H1 (cell line): Measurements from ENCODE around the gene PCDHB16. TPM values are rescaled to one million over a fixed set of nuclear protein-coding genes. Genes with fewer than 3 reads are reported as not detected.
"Not testable (repeated sequence)": the region's sequence is repeated elsewhere in the genome, so short reads cannot be mapped to it uniquely, and the experiment has no call there.

Source experiments
- CTCF ChIA-PET: fragments of 300-600 bp; sonication (Branson Sonifier 250); formaldehyde crosslinking; loops from one replicate; lab custom pipeline; 2021; ENCODE audit not compliant: partially characterized antibody; lab: Charles Lee
- POLR2A ChIA-PET: fragments of 300-600 bp; sonication (Branson Sonifier 250); formaldehyde crosslinking; loops from one replicate; lab custom pipeline; 2021; ENCODE audit warnings: inconsistent platforms; ENCODE audit not compliant: partially characterized antibody; lab: Charles Lee
- DNase-seq, 2 experiments: peaks; one replicate each; pipeline versions ENCODE4 v3.0.0 to v3.0.0-alpha.2; 2010 to 2022; ENCODE audit warnings: low spot score in 2 of 2, low read depth in 1 of 2, mixed read lengths in 1 of 2
- FAIRE-seq: peaks from 2 replicates; lab custom pipeline; 2011; peaks lifted over from hg19 to GRCh38; lab: Jason Lieb, UNC
- H2AFZ ChIP-seq: 2 replicates; pipeline ENCODE4 v1.8.1; 2012; ENCODE audit warnings: low read length, inconsistent platforms
- H2AK5ac ChIP-seq: 2 replicates; pipeline ENCODE4 v1.6.1; 2013; ENCODE audit warnings: low read depth, low read length
- H2BK120ac ChIP-seq: replicated peaks from 2 replicates; pipeline ENCODE3; 2013; ENCODE audit warnings: low read depth, low read length, inconsistent platforms
- H2BK12ac ChIP-seq: 2 replicates; pipeline ENCODE4 v1.6.1; 2013; ENCODE audit warnings: low read depth, low read length
- H2BK15ac ChIP-seq: 2 replicates; pipeline ENCODE4 v1.6.1; 2013; ENCODE audit warnings: low read length
- H2BK20ac ChIP-seq: 2 replicates; pipeline ENCODE4 v1.6.1; 2013; ENCODE audit warnings: low read length
- H2BK5ac ChIP-seq: 2 replicates; pipeline ENCODE4 v1.6.1; 2013; ENCODE audit warnings: low read depth, low read length
- H3K14ac ChIP-seq: 2 replicates; pipeline ENCODE4 v1.6.1; 2013; ENCODE audit warnings: inconsistent platforms; ENCODE audit not compliant: insufficient read length
- H3K18ac ChIP-seq: 2 replicates; pipeline ENCODE4 v1.6.1; 2013; ENCODE audit warnings: low read length; ENCODE audit errors: extremely low read depth
- H3K23ac ChIP-seq: 2 replicates; pipeline ENCODE4 v1.6.1; 2013; ENCODE audit warnings: inconsistent platforms; ENCODE audit not compliant: insufficient read length
- H3K23me2 ChIP-seq: 2 replicates; pipeline ENCODE4 v1.6.1; 2013; ENCODE audit warnings: low read depth, low read length
- H3K27ac ChIP-seq: 2 replicates; pipeline ENCODE4 v1.6.1; 2011; ENCODE audit warnings: low read depth, low read length, inconsistent platforms
- H3K27me3 ChIP-seq, 4 experiments: replicated peaks in 1 of 4; 1 replicate in 1 of 4; 2 replicates in 3 of 4; pipeline versions ENCODE4 v1.6.1 to v1.8.1; 2011 to 2013; ENCODE audit warnings: low read length in 3 of 4, mild to moderate bottlenecking in 3 of 4, inconsistent platforms in 2 of 4, mixed read lengths in 2 of 4, moderate library complexity in 1 of 4; ENCODE audit not compliant: control insufficient read depth in 3 of 4, insufficient read depth in 3 of 4; ENCODE audit errors: extremely low read depth in 1 of 4
- H3K36me3 ChIP-seq, 4 experiments: 2 replicates each; pipeline versions ENCODE4 v1.6.1 to v1.8.1; 2011 to 2013; ENCODE audit warnings: mild to moderate bottlenecking in 4 of 4, low read length in 3 of 4, moderate library complexity in 2 of 4, control low read depth in 1 of 4, inconsistent platforms in 1 of 4; ENCODE audit not compliant: insufficient read depth in 4 of 4, control insufficient read depth in 2 of 4
- H3K4ac ChIP-seq: replicated peaks from 2 replicates; pipeline ENCODE3; 2013; ENCODE audit warnings: low read length, low read depth, mixed read lengths, inconsistent platforms; ENCODE audit not compliant: insufficient read length
- H3K4me1 ChIP-seq, 4 experiments: replicated peaks in 1 of 4; 1 replicate in 1 of 4; 2 replicates in 3 of 4; pipeline versions ENCODE4 v1.6.1 to v1.8.1; 2011 to 2013; ENCODE audit warnings: low read length in 3 of 4, inconsistent platforms in 2 of 4, mixed read lengths in 1 of 4; ENCODE audit not compliant: insufficient read depth in 4 of 4, control insufficient read depth in 3 of 4
- H3K4me2 ChIP-seq, 2 experiments: 2 replicates each; pipeline versions ENCODE4 v1.6.1 to v1.8.1; 2011 to 2013; ENCODE audit warnings: low read depth in 2 of 2, low read length in 2 of 2, control low read depth in 1 of 2, inconsistent platforms in 1 of 2, mild to moderate bottlenecking in 1 of 2; ENCODE audit not compliant: insufficient read depth in 1 of 2
- H3K4me3 ChIP-seq, 4 experiments: fragments of 200-600, 300-600 bp in 1 of 4; sonication (generic), shearing (Covaris generic), sonication (Bioruptor Twin) in 1 of 4; 2 replicates each; pipeline versions ENCODE4 v1.5.1 to v1.8.1; 2011 to 2016; ENCODE audit warnings: low read length in 4 of 4, low read depth in 3 of 4, control low read depth in 2 of 4, inconsistent platforms in 2 of 4, mild to moderate bottlenecking in 2 of 4, mixed read lengths in 1 of 4, moderate library complexity in 1 of 4; ENCODE audit not compliant: insufficient read depth in 2 of 4; ENCODE audit errors: extremely low read depth in 1 of 4
- H3K56ac ChIP-seq: replicated peaks from 2 replicates; pipeline ENCODE3; 2013; ENCODE audit warnings: low read depth, mild to moderate bottlenecking, mixed read lengths, low read length, inconsistent platforms; ENCODE audit not compliant: insufficient read length
- H3K79me1 ChIP-seq: 2 replicates; pipeline ENCODE4 v1.6.1; 2013; ENCODE audit warnings: low read depth, low read length, control low read depth
- H3K79me2 ChIP-seq, 2 experiments: 2 replicates each; pipeline versions ENCODE4 v1.6.1 to v1.8.1; 2012 to 2013; ENCODE audit warnings: low read length in 2 of 2, mild to moderate bottlenecking in 2 of 2, inconsistent platforms in 1 of 2; ENCODE audit not compliant: insufficient read depth in 2 of 2, control insufficient read depth in 1 of 2
- H3K9ac ChIP-seq, 4 experiments: replicated peaks in 1 of 4; 1 replicate in 1 of 4; 2 replicates in 3 of 4; pipeline versions ENCODE4 v1.6.1 to v1.8.1; 2011 to 2013; ENCODE audit warnings: low read depth in 3 of 4, low read length in 3 of 4, control low read depth in 2 of 4, mild to moderate bottlenecking in 2 of 4, moderate library complexity in 2 of 4, inconsistent platforms in 1 of 4; ENCODE audit errors: extremely low read depth in 1 of 4
- H3K9me3 ChIP-seq, 2 experiments: 2 replicates each; pipeline versions ENCODE4 v1.6.1 to v1.8.1; 2012 to 2013; ENCODE audit warnings: mild to moderate bottlenecking in 2 of 2, moderate library complexity in 2 of 2, control low read depth in 1 of 2, inconsistent platforms in 1 of 2, low read depth in 1 of 2, low read length in 1 of 2, mixed read lengths in 1 of 2; ENCODE audit not compliant: insufficient read depth in 2 of 2
- H4K20me1 ChIP-seq, 2 experiments: replicated peaks in 1 of 2; 2 replicates each; pipeline versions ENCODE3 to v1.8.1; 2011 to 2013; ENCODE audit warnings: inconsistent platforms in 2 of 2, low read length in 2 of 2, mild to moderate bottlenecking in 1 of 2; ENCODE audit not compliant: insufficient read depth in 2 of 2, control insufficient read depth in 1 of 2
- H4K5ac ChIP-seq: 2 replicates; pipeline ENCODE4 v1.6.1; 2013; ENCODE audit warnings: low read length, low read depth, mixed read lengths, inconsistent platforms; ENCODE audit not compliant: insufficient read length
- H4K8ac ChIP-seq: 2 replicates; pipeline ENCODE4 v1.8.0; 2013; ENCODE audit warnings: mild to moderate bottlenecking, moderate library complexity, low read length, inconsistent platforms; ENCODE audit not compliant: insufficient read depth; ENCODE audit errors: extremely low read depth
- H4K91ac ChIP-seq: replicated peaks from 2 replicates; pipeline ENCODE3; 2013; ENCODE audit warnings: low read length, mixed read lengths, inconsistent platforms; ENCODE audit not compliant: insufficient read length
- WGBS, 2 experiments: shearing (Covaris generic) in 1 of 2; methylation state at CpG; one replicate each; pipeline versions ENCODE4 v1.1.6 to v1.1.7; 2013 to 2015; ENCODE audit warnings: low lambda C conversion rate in 2 of 2, mixed read lengths in 2 of 2, inconsistent platforms in 1 of 2, low coverage in 1 of 2, missing lambda C conversion rate in 1 of 2; ENCODE audit not compliant: insufficient replicate concordance in 2 of 2, insufficient coverage in 1 of 2, insufficient read length in 1 of 2; ENCODE audit errors: extremely low coverage in 1 of 2, missing lambda C conversion rate in 1 of 2; 5-methylcytosine and 5-hydroxymethylcytosine counted together
- polyA plus RNA-seq, 7 experiments: library from polyadenylated mRNA; depleted of rRNA in 3 of 7; stranded (reverse) in 5 of 7; unstranded in 2 of 7; fragments of >200 nt in 5 of 7; fragments of 200-250 nt in 2 of 7; gene quantifications; 1 replicate in 5 of 7; 2 replicates in 1 of 7; 4 replicates in 1 of 7; pipeline versions ENCODE4 v1.2.1 to v1.2.3, GENCODE V29; 2011 to 2013; ENCODE audit warnings: missing spikeins in 2 of 7, mixed read lengths in 2 of 7
- total RNA-seq: library from RNA; stranded (reverse); fragmentation: NEBNext Ultra II Directional; extraction: Animal tissue kit (Norgen Biotek cat#: 25700); gene quantifications from 2 replicates; pipeline ENCODE4 v1.2.1, GENCODE V29; 2021

PCDHB16 gene
- total and polyA plus RNA-seq, 2 of the 8 experiments (the other 6 are each of a cell fraction or from before 2014, with no cell fraction given): 2.2 to 5.2 TPM

DNA sequence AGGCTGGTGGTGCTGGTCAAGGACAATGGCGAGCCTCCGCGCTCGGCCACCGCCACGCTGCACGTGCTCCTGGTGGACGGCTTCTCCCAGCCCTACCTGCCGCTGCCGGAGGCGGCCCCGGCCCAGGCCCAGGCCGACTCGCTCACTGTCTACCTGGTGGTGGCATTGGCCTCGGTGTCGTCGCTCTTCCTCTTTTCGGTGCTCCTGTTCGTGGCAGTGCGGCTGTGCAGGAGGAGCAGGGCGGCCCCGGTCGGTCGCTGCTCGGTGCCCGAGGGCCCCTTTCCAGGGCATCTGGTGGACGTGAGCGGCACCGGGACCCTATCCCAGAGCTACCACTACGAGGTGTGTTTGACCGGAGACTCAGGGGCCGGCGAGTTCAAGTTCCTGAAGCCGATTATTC lies 44.8 kb upstream of the PCDHB16 start:
- Histone ChIP-seq H3K9me3 (peaks cover 19 to 31% of the 10 kb centered on the region in 2 experiments), H3K36me3 (peaks cover 0 to 12% (median 3%) of the 10 kb centered on the region in 4 experiments; a peak in 3 of 8 replicates)
- H4K8ac ChIP-seq, H3K4me3 ChIP-seq, H3K4me2 ChIP-seq, H2AFZ ChIP-seq, H3K27me3 ChIP-seq, H4K91ac ChIP-seq, H2AK5ac ChIP-seq, H2BK12ac ChIP-seq, DNase-seq, POLR2A ChIA-PET, H2BK5ac ChIP-seq, H3K23ac ChIP-seq, H3K14ac ChIP-seq, H2BK20ac ChIP-seq, H3K79me1 ChIP-seq, H3K4me1 ChIP-seq, H4K5ac ChIP-seq, H3K56ac ChIP-seq, FAIRE-seq, H3K4ac ChIP-seq, H3K18ac ChIP-seq, H3K9ac ChIP-seq, H2BK120ac ChIP-seq, H3K79me2 ChIP-seq, H2BK15ac ChIP-seq, H3K27ac ChIP-seq, H3K23me2 ChIP-seq, H4K20me1 ChIP-seq: not testable (repeated sequence)
- 97% methylated on average over 22 of the region's 34 CpGs; no CpG with 5 or more reads in 1 of the 2 experiments for WGBS, 2 experiments
- CTCF ChIA-PET: interaction anchor here (1.0 to 1.8 kb wide), 6 partner anchors 11 to 108 kb away, joined by 3 to 7 read pairs (median 4); partner anchors contain the start of genes PCDHB15, PCDHB3 and PCDHB4
